ENCODE data around the gene CDH12.
"Not testable (repeated sequence)": the region's sequence is repeated elsewhere in the genome, so short reads cannot be mapped to it uniquely, and the experiment has no call there.

CDH12 gene

DNA sequence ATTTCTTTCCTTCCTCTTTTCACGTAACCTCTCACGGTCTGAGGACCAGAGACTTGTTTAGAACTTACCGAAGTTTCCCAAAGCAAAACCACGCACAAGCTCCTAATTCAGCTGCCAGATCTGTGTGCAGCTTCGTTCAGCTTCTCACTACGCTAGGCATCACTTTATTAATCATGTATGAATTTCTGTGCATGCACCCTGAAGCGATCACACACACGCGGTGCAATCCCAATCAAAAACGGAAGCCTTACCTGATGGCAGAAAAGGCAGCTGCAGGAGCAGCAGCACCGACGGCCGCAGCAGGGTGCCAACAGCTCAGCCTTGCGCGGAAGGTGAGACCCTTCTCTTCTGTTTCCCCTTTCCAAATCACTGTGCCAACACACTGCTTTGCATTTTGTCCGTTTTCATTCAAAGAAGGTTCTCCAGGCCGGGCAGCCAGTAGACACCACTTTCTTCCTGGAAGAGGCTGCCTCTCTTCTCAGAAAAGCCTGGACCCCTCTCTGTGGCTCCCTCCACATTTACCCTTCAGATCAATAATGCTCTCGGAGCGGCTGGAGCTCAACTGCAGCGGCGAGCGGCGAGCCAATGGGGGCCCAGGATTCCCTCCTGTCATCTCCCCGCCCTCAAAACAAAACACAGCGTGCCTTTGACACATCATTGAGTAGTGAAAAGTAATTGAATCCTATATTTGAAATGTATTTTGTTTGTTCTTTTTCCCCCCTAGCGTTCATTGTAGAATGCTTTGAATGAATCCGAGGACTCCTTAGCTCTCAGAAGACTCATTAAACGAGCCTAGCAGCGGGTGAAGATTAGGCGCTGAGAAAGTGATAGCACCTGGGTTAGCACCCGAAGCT lies at the start of gene CDH12:
CDH12 (minus strand) TSS at position 538 of the 854 bp plus-strand sequence.
- no peak for DNase-seq

DNA sequence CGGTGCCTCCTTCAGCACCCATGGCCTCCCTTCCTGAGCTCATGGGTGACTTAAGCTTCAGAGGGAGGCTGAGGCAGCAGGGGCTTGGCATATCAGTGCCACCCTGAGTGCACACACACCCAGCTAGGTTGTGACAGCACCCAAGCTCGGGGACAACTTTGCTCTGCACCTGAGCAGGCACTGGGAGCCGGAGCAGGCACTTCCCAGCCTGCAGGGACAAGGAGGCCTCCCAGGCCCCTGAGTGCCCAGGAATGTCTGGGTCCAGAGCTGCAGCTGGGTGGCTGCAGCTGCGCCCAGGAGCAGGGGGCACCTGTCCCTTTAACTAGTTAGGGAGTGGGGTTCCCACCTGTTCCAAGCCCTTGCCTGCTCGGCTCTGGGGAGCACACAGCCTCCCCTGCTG lies 48.7 kb upstream of the CDH12 start:
- DNase-seq = no peak

GRCh38 chr5:22900801-22901310 lies 47.7 kb upstream of the CDH12 start:
- DNase-seq = no peak

DNA sequence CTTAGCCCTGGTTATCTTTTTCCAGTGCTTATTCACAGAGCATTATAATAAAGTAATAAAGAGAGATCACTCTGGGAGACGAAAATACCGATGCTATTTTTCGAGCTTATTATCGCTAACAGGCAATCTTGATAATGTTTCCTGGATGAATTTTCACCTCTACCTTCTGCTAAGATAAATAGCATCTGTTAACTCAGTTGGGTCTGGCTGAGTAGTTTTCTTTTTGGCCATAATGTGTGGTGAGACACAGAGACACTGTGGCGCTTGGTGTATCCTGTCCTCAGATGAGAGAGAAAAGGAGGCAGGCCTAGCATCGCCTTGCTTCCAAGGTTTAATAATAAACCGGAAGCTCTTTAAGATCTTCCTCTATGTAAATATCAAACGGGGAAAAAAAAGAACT lies 46.2 kb upstream of the CDH12 start:
- DNase-seq = no peak

GRCh38 chr5:22896152-22896551 lies 43.0 kb upstream of the CDH12 start:
- no peak for DNase-seq

GRCh38 chr5:22892441-22892840 lies 39.3 kb upstream of the CDH12 start:
- peak; percentile 37 for DNase-seq

GRCh38 chr5:22889720-22890119 lies 36.6 kb upstream of the CDH12 start:
- peak; percentile 18 for DNase-seq

- DNase-seq = no peak
Measured at GRCh38 chr5:22887566-22887965, 34.4 kb upstream of the CDH12 start.

DNA sequence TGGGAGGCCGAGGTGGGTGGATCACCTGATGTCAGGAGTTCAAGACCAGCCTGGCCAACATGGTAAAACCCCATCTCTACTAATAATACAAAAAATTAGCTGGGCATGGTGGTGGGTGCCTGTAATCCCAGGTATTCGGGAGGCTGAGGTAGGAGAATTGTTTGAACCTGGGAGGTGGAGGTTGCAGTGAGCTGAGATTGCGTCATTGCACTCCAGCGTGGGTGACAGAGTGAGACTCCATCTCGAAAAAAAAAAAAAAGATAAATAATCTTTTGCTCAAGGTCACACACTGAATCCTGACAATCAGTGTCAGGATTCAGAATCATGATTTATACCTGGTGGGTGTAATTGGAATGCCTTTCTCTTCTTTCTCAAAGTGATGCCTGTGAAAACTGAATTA lies 5.8 kb upstream of the CDH12 start:
- not testable (repeated sequence) for DNase-seq

GRCh38 chr5:22855824-22856223 lies 2.7 kb upstream of the CDH12 start:
- no peak for DNase-seq

- DNase-seq = no peak
Measured at GRCh38 chr5:22850981-22851380, 2.2 kb downstream of the CDH12 start.

- DNase-seq = no peak
Measured at GRCh38 chr5:22846693-22847092, 6.5 kb downstream of the CDH12 start.

DNA sequence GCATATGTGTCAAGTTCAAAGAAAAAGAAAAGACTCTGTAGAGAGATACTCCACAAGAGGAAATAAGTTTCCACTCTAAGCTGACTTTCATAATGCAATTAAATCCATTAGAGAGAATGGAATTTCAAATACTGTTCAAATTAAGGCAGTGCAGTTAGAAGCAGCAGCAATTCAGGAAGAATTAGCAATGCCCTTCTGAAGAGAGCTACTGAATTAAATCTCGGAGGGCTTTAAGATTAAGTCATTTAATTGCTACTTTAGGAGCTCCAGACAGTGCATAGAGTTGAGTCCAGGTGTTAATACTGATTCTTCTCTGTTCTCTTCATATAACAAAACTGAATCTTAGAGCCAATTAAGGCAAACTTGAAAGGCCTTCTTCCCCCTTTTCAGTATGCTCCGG lies 8.5 kb downstream of the CDH12 start:
- DNase-seq = no peak

DNA sequence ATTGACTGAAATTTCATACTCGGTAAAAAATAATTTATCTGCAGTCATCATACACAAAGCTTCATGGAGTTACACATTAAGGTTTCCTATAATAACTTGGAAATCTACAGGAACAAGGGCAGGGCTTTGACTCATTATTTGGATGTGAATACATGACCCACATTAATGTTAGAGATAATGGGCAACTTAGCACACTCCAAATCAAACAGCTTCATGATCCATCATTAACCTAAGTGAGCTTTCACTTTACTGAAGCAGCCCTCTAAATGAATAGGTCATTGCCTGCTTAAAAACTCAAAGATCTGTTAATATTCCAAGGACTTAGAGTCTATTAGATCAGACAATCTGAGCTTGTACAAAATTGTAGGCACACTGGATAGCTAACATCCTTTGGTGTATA lies 9.0 kb downstream of the CDH12 start:
- DNase-seq = no peak

- DNase-seq = no peak
Measured at GRCh38 chr5:22842574-22842973, 10.6 kb downstream of the CDH12 start.

DNA sequence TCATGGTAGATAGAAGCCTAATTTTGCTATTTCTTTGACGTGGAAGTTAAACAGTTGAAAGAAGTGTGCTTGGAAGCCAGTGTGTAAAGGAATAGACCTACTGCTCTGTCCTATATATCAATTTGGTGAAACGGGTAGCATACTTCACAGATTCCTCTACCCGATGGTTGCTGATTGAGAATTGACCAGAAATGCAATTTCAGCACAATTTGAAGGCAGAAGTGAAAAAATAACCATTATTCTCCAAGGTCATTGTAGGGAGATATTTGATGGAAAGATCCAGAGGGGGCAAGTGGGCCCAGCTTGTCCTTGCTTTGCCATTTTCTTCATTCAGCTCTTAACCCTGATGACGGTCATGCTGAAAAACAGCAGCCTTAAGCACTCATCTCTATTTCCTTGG lies 15.3 kb downstream of the CDH12 start:
- DNase-seq = no peak

DNA sequence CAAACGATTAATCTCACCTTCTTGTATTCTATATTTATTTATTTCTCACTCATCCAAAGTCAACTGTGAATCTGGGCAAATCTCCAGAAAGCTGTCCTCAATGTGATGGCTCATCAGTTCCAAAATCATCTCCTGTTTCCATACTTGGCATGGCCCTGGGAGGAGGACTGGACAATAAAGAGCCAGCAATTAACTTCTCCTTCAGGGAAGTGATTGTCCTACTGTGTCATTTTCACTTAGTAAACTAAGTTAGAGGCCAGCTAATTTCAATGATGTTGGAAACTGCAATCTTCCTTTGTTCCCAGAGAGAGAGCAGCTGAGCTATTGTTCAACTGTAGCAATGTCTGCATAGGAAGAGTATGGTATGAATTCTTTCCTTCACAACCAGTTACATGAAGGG lies 17.5 kb downstream of the CDH12 start:
- DNase-seq = peak; percentile 42

DNA sequence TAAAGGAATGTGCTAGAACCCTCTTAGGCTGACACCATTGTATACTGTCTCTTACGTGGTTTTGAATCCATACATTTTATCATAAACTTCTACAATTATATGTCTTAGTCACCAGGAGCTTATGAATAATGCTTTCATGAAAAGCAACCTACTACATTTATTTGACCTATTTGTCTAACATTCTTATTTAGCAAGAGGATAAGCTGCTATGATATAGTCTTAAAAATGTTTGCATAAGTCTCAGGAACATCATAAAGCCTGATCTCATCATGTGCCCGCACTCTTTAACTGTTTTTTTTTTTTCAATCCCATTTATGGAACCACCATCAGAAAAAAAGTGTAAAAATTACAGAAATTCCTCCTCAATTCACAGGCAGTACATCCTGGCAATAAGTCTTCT lies 59.7 kb downstream of the CDH12 start:
- DNase-seq = no peak

DNA sequence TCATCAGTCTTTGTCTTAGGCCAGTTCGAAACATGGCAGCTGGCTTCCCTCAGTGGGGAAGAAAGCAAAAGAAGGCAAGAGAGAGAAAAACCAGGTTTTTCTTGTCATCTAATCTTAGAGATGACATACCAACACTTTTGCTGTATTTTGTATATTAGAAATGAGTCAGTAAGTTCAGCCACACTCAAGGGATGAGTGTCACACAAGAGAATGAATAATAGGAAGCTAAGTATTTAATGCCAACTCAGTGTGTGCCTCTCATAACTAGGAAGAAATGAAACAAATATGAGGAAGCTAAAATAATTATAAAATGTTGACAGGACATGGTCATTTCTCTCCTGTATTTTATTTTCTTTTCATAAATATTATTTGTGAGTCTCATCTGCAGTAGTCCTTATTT lies 65.3 kb downstream of the CDH12 start:
- no peak for DNase-seq

DNA sequence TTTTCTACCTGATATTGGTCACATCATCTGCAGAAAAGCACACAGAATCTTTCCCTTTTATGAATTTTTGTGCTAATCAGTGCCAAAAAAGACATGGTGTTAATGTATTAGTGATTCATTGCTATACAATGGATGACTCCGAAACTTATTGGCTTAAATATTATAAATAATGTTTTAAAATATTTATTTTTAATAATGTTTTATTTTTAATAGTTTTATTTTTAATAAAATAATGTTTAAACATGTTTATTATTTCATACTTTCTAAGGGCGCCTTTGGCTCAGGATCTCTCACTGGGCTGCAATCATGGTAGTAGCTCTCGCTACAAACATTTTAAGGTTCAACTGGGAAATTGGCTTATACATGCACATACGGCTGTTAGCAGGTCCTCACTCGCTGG lies 65.7 kb downstream of the CDH12 start:
- DNase-seq = no peak

GRCh38 chr5:22780756-22781155 lies 72.4 kb downstream of the CDH12 start:
- DNase-seq = no peak

- DNase-seq = no peak
Measured at GRCh38 chr5:22779499-22779898, 73.6 kb downstream of the CDH12 start.

- DNase-seq = no peak
Measured at GRCh38 chr5:22776285-22776684, 76.9 kb downstream of the CDH12 start.

DNA sequence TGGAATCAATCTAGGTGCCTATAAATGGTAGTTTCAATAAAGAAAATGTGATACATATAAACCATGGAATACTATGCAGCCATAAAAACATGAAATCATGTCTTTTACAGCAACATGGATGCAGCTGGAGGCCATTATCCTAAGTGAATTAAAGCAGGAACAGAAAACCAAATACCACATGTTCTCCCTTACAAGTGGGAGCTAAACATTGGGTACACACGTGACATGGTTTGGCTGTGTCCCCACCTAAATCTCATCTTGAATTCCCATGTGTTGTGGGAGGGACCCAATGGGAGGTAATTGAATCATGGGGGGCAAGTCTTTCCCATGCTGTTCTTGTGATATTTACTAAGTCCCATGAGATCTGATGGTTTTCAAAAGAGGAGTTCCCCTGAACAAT lies 78.9 kb downstream of the CDH12 start:
- DNase-seq = not testable (repeated sequence)

DNA sequence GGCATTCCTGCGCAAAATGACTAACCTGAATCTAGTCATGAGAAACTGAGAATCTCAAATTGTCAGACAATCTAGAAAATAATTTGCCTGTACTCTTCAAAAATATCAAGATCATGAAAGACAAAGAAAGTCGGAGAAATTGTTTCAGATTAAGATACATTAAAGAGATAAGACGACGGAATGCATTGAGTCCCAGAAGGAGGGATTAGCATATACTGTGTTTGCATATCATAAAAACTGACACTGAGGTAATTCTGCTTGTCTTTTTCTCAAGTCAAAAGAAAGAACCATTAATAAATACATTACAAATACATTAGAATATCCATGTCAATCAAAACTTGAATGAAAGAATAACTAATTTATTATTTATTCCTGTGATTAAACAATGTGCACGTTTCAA lies 88.4 kb downstream of the CDH12 start:
- no peak for DNase-seq

Data from NCI-H1694 (cell line).